ENCODE results near the gene ATXN7L1.

Gene ATXN7L1

DNA sequence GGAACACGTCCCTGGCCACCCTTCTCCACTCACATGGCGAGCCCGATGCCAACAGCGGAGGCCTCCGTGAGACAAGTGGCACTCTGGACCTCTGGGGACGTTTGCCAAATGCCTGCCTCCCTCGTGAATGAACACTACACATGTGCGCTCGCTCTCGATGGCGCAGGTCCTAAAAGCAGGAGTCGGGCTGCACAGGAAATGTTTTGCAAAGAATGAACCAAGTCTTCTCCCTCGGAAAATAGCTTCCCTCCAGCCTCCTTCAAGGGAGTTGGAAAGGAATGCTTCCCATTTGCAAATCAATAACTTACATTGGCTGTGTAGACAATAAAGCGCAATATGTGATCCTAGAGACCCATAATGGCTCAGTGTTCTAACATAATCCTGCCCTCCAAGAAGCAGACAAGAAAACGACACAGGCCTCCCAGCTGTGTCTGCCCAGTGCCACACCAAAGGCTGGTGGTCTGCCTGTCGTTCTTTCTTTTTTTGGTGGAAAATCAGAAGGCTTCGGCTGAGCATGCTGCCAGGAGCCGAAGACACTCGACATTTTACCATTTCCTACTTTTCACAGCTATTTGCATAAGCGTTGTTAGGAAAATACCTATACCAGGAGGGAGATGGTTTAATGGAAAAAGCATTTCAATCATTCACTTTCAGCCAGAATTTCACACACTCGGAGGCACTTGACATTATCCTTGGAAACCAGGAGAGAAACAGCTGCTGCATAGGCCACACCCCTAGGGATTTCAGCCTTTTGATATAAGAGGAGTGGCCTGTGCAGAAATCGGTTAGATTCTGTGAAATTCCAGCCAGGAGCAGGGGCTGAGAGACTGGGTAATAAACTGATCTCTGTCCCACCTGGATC, 38.4 kb downstream of the ATXN7L1 start:
- Histone ChIP-seq H3K23ac (ENCODE audit: low read length) (peak overlapping the region; percentile 28), H3K4ac (ENCODE audit: low read depth, low read length) (no peak overlapping the region), H3K36me3 (ENCODE audit: control insufficient read depth in 1 of 2, insufficient read depth in 2 of 2, low read length in 2 of 2) (no peaks in the 10 kb centered on the region), H4K91ac (ENCODE audit: low read depth, low read length) (no peak overlapping the region), H3K9me3 (ENCODE audit: insufficient read depth, low read depth, low read length) (peaks cover 3% of the 10 kb centered on the region), H3K4me3 (ENCODE audit: low read depth, low read length) (no peak overlapping the region), H4K12ac (ENCODE audit: low read depth, low read length) (no peak overlapping the region), H4K8ac (ENCODE audit: low read depth, low read length) (no peak overlapping the region), H3K27me3 (ENCODE audit: insufficient read depth, low read length) (no peaks in the 10 kb centered on the region), H3K14ac (ENCODE audit: low read length) (no peak overlapping the region), H2AFZ (ENCODE audit: insufficient read depth, low read length, poor library complexity) (no peak overlapping the region), H3K27ac (ENCODE audit: low read depth, low read length) (no peak overlapping the region), H2BK120ac (ENCODE audit: insufficient read depth, low read length, poor library complexity) (no peak overlapping the region), H2BK12ac (ENCODE audit: low read length) (no peak overlapping the region), H3K9ac (ENCODE audit: low read length) (no peak overlapping the region), H2BK5ac (ENCODE audit: low read depth, low read length, poor library complexity) (no peak overlapping the region), H2AK5ac (ENCODE audit: low read length) (no peak overlapping the region), H3K4me1 (ENCODE audit: control insufficient read depth in 1 of 2, insufficient read depth in 2 of 2, low read length in 2 of 2) (peaks cover 0 to 2% of the 10 kb centered on the region in 2 experiments), H3K4me2 (ENCODE audit: low read length) (no peak overlapping the region), H3K18ac (ENCODE audit: low read length) (no peak overlapping the region), H3K79me1 (ENCODE audit: low read length) (no peaks in the 10 kb centered on the region), H3K79me2 (ENCODE audit: control insufficient read depth, insufficient read depth, low read length, poor library complexity) (no peaks in the 10 kb centered on the region)
- no CpG with 5 or more reads among the region's 22 CpGs for WGBS (ENCODE audit: extremely low coverage, insufficient coverage, insufficient read length)
- DNase-seq: peak in 1 of 2 donors; percentile 61

GRCh38 chr7:105835441-105835840, 41.0 kb downstream of the ATXN7L1 start:
- no peak overlapping the region for H4K8ac ChIP-seq (ENCODE audit: low read depth, low read length)
- H3K14ac ChIP-seq (ENCODE audit: low read length): no peak overlapping the region
- no peak for DNase-seq
- no peaks in the 10 kb centered on the region for H3K79me1 ChIP-seq (ENCODE audit: low read length)
- no peaks in the 10 kb centered on the region for H3K36me3 ChIP-seq (ENCODE audit: control insufficient read depth in 1 of 2, insufficient read depth in 2 of 2, low read length in 2 of 2)
- no peak overlapping the region for H2BK120ac ChIP-seq (ENCODE audit: insufficient read depth, low read length, poor library complexity)
- H3K4me1 ChIP-seq (ENCODE audit: control insufficient read depth in 1 of 2, insufficient read depth in 2 of 2, low read length in 2 of 2): peaks cover 0 to 6% of the 10 kb centered on the region in 2 experiments
- H3K79me2 ChIP-seq (ENCODE audit: control insufficient read depth, insufficient read depth, low read length, poor library complexity): no peaks in the 10 kb centered on the region
- H3K27ac ChIP-seq (ENCODE audit: low read depth, low read length): no peak overlapping the region
- no peak overlapping the region for H3K4me2 ChIP-seq (ENCODE audit: low read length)
- no CpG with 5 or more reads among the region's 4 CpGs for WGBS (ENCODE audit: extremely low coverage, insufficient coverage, insufficient read length)
- H4K91ac ChIP-seq (ENCODE audit: low read depth, low read length): no peak overlapping the region
- no peak overlapping the region for H3K18ac ChIP-seq (ENCODE audit: low read length)
- no peak overlapping the region for H2AK5ac ChIP-seq (ENCODE audit: low read length)
- H3K9ac ChIP-seq (ENCODE audit: low read length): no peak overlapping the region
- H3K23ac ChIP-seq (ENCODE audit: low read length): no peak overlapping the region
- no peak overlapping the region for H2BK5ac ChIP-seq (ENCODE audit: low read depth, low read length, poor library complexity)
- H4K12ac ChIP-seq (ENCODE audit: low read depth, low read length): no peak overlapping the region
- no peak overlapping the region for H3K4me3 ChIP-seq (ENCODE audit: low read depth, low read length)
- peaks cover 3% of the 10 kb centered on the region for H3K9me3 ChIP-seq (ENCODE audit: insufficient read depth, low read depth, low read length)
- no peak overlapping the region for H3K4ac ChIP-seq (ENCODE audit: low read depth, low read length)
- H3K27me3 ChIP-seq (ENCODE audit: insufficient read depth, low read length): no peaks in the 10 kb centered on the region
- no peak overlapping the region for H2AFZ ChIP-seq (ENCODE audit: insufficient read depth, low read length, poor library complexity)
- no peak overlapping the region for H2BK12ac ChIP-seq (ENCODE audit: low read length)

DNA sequence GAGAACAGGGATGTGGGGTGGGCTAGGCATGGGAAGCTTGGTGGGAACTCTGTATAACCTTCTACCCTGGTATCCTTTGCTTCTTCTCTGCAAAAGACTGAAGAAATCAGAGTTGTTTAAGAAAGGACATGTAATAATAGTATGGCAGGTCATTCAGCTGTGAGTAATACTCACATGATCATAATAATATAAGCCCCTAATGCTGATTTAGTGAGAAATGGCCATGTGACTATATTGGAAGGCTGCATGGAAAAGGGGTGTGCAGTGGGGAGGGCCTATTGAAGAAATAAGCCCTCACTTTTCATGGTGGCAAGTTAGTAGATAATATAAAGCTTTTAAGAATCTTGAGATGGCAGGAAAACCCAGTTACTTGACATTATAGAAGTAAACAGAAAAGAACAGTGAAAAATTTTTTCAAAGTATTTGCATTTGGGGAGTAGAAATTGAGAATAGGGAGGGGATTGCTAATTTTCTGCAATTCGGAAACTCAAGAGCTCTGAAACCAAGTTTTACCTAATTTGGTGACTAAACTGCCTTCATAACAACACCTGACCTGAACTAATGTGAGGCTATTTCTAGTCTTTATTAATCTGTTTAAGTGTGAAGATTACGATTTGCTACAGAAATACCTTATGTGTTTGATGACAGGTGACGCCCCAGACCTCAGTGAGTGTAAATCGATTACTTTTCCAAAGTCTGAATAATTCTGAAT, 44.4 kb downstream of the ATXN7L1 start:
- no CpG with 5 or more reads among the region's 4 CpGs for WGBS (ENCODE audit: extremely low coverage, insufficient coverage, insufficient read length)
- H3K4ac ChIP-seq (ENCODE audit: low read depth, low read length): no peak overlapping the region
- no peak overlapping the region for H3K9ac ChIP-seq (ENCODE audit: low read length)

GRCh38 chr7:105831302-105831620, 45.1 kb downstream of the ATXN7L1 start:
- no CpG with 5 or more reads among the region's 3 CpGs for WGBS (ENCODE audit: extremely low coverage, insufficient coverage, insufficient read length)
- no peak overlapping the region for H2BK12ac ChIP-seq (ENCODE audit: low read length)
- no peak overlapping the region for H4K91ac ChIP-seq (ENCODE audit: low read depth, low read length)

More for the DNA sequence above, 44.4 kb downstream of the ATXN7L1 start:
- H4K12ac ChIP-seq (ENCODE audit: low read depth, low read length): no peak overlapping the region
- no peak overlapping the region for H3K14ac ChIP-seq (ENCODE audit: low read length)
- H3K23ac ChIP-seq (ENCODE audit: low read length): no peak overlapping the region
- H2BK12ac ChIP-seq (ENCODE audit: low read length): no peak overlapping the region
- no peaks in the 10 kb centered on the region for H3K27me3 ChIP-seq (ENCODE audit: insufficient read depth, low read length)
- no peak overlapping the region for H4K91ac ChIP-seq (ENCODE audit: low read depth, low read length)
- no peak overlapping the region for H3K4me3 ChIP-seq (ENCODE audit: low read depth, low read length)
- no peak overlapping the region for H3K27ac ChIP-seq (ENCODE audit: low read depth, low read length)
- no peak overlapping the region for H2BK5ac ChIP-seq (ENCODE audit: low read depth, low read length, poor library complexity)
- no peaks in the 10 kb centered on the region for H3K79me2 ChIP-seq (ENCODE audit: control insufficient read depth, insufficient read depth, low read length, poor library complexity)
- H2AK5ac ChIP-seq (ENCODE audit: low read length): no peak overlapping the region
- no peak overlapping the region for H2AFZ ChIP-seq (ENCODE audit: insufficient read depth, low read length, poor library complexity)
- no peak overlapping the region for H2BK120ac ChIP-seq (ENCODE audit: insufficient read depth, low read length, poor library complexity)
- no peaks in the 10 kb centered on the region for H3K9me3 ChIP-seq (ENCODE audit: insufficient read depth, low read depth, low read length)
- no peak for DNase-seq
- H3K79me1 ChIP-seq (ENCODE audit: low read length): no peaks in the 10 kb centered on the region
- H3K4me1 ChIP-seq (ENCODE audit: control insufficient read depth in 1 of 2, insufficient read depth in 2 of 2, low read length in 2 of 2): peaks cover 4 to 9% of the 10 kb centered on the region in 2 experiments
- no peak overlapping the region for H3K4me2 ChIP-seq (ENCODE audit: low read length)
- no peak overlapping the region for H4K8ac ChIP-seq (ENCODE audit: low read depth, low read length)
- no peak overlapping the region for H3K18ac ChIP-seq (ENCODE audit: low read length)
- no peaks in the 10 kb centered on the region for H3K36me3 ChIP-seq (ENCODE audit: control insufficient read depth in 1 of 2, insufficient read depth in 2 of 2, low read length in 2 of 2)

More at GRCh38 chr7:105831302-105831620, 45.1 kb downstream of the ATXN7L1 start:
- H3K79me1 ChIP-seq (ENCODE audit: low read length): no peaks in the 10 kb centered on the region
- H2AK5ac ChIP-seq (ENCODE audit: low read length): no peak overlapping the region
- no peak overlapping the region for H2BK5ac ChIP-seq (ENCODE audit: low read depth, low read length, poor library complexity)
- no peak overlapping the region for H2AFZ ChIP-seq (ENCODE audit: insufficient read depth, low read length, poor library complexity)
- H3K36me3 ChIP-seq (ENCODE audit: control insufficient read depth in 1 of 2, insufficient read depth in 2 of 2, low read length in 2 of 2): no peaks in the 10 kb centered on the region
- H2BK120ac ChIP-seq (ENCODE audit: insufficient read depth, low read length, poor library complexity): no peak overlapping the region
- H4K8ac ChIP-seq (ENCODE audit: low read depth, low read length): no peak overlapping the region
- no peaks in the 10 kb centered on the region for H3K9me3 ChIP-seq (ENCODE audit: insufficient read depth, low read depth, low read length)
- no peak overlapping the region for H3K4me2 ChIP-seq (ENCODE audit: low read length)
- H3K4ac ChIP-seq (ENCODE audit: low read depth, low read length): no peak overlapping the region
- H3K27me3 ChIP-seq (ENCODE audit: insufficient read depth, low read length): no peaks in the 10 kb centered on the region
- peaks cover 4 to 9% of the 10 kb centered on the region in 2 experiments for H3K4me1 ChIP-seq (ENCODE audit: control insufficient read depth in 1 of 2, insufficient read depth in 2 of 2, low read length in 2 of 2)
- no peak overlapping the region for H3K23ac ChIP-seq (ENCODE audit: low read length)
- no peak overlapping the region for H3K18ac ChIP-seq (ENCODE audit: low read length)
- no peak for DNase-seq
- no peak overlapping the region for H4K12ac ChIP-seq (ENCODE audit: low read depth, low read length)
- no peaks in the 10 kb centered on the region for H3K79me2 ChIP-seq (ENCODE audit: control insufficient read depth, insufficient read depth, low read length, poor library complexity)
- H3K4me3 ChIP-seq (ENCODE audit: low read depth, low read length): no peak overlapping the region
- H3K14ac ChIP-seq (ENCODE audit: low read length): no peak overlapping the region
- no peak overlapping the region for H3K9ac ChIP-seq (ENCODE audit: low read length)
- H3K27ac ChIP-seq (ENCODE audit: low read depth, low read length): no peak overlapping the region

All from trophoblast cell (in vitro differentiated cells and primary cell).